Nephron progenitor cell (in vitro differentiated cells): ENCODE data around the gene SNAPC1.

Source experiments
- DNase-seq: peaks from one replicate; pipeline ENCODE4 v3.0.0; 2021
- H3K27ac Mint-ChIP-seq: 2 replicates; pipeline ENCODE4 v1.8.0; 2021; ENCODE audit warnings: mild to moderate bottlenecking, moderate library complexity, mixed read lengths
- H3K27me3 Mint-ChIP-seq: 2 replicates; pipeline ENCODE4 v1.8.0; 2021; ENCODE audit warnings: mild to moderate bottlenecking, low read depth, mixed read lengths; ENCODE audit not compliant: poor library complexity
- H3K36me3 Mint-ChIP-seq: 2 replicates; pipeline ENCODE4 v1.8.0; 2021; ENCODE audit warnings: low read depth, mixed read lengths
- H3K4me1 Mint-ChIP-seq: 2 replicates; pipeline ENCODE4 v1.8.0; 2021; ENCODE audit warnings: mixed read lengths
- H3K4me3 Mint-ChIP-seq: 2 replicates; pipeline ENCODE4 v1.8.0; 2021; ENCODE audit warnings: mild to moderate bottlenecking, moderate library complexity, mixed read lengths
- H3K9me3 Mint-ChIP-seq: 2 replicates; pipeline ENCODE4 v1.8.0; 2021; ENCODE audit warnings: mild to moderate bottlenecking, moderate library complexity, mixed read lengths
- TF ChIP-seq, protein P1 (sequence below): fragments of 200-600 bp; sonication (generic); IDR thresholded peaks from 2 replicates; pipeline ENCODE4 v1.5.0; 2021; ENCODE audit warnings: antibody characterized with exemption

The SNAPC1 gene

DNA sequence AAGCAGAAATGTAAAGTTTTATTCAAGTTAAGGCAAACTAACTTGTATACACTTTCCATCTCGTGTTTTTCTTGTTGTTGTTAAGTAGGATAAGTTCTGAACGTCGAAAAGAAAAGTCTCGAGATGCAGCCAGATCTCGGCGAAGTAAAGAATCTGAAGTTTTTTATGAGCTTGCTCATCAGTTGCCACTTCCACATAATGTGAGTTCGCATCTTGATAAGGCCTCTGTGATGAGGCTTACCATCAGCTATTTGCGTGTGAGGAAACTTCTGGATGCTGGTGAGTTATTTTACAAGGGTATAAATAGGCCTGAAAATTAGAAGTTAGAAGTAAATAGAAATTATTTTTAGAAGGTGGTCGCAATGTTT is 41.9 kb upstream of the SNAPC1 start:
- no peaks in the 10 kb centered on the region for H3K27me3 Mint-ChIP-seq
- no peak overlapping the region for H3K4me3 Mint-ChIP-seq
- H3K27ac Mint-ChIP-seq = no peak overlapping the region
- no peaks in the 10 kb centered on the region for H3K9me3 Mint-ChIP-seq
- DNase-seq = no peak
- H3K4me1 Mint-ChIP-seq = peaks cover 21% of the 10 kb centered on the region
- TF ChIP-seq, protein P1, sequence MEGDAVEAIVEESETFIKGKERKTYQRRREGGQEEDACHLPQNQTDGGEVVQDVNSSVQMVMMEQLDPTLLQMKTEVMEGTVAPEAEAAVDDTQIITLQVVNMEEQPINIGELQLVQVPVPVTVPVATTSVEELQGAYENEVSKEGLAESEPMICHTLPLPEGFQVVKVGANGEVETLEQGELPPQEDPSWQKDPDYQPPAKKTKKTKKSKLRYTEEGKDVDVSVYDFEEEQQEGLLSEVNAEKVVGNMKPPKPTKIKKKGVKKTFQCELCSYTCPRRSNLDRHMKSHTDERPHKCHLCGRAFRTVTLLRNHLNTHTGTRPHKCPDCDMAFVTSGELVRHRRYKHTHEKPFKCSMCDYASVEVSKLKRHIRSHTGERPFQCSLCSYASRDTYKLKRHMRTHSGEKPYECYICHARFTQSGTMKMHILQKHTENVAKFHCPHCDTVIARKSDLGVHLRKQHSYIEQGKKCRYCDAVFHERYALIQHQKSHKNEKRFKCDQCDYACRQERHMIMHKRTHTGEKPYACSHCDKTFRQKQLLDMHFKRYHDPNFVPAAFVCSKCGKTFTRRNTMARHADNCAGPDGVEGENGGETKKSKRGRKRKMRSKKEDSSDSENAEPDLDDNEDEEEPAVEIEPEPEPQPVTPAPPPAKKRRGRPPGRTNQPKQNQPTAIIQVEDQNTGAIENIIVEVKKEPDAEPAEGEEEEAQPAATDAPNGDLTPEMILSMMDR = no peak
- peaks cover 40% of the 10 kb centered on the region for H3K36me3 Mint-ChIP-seq

DNA sequence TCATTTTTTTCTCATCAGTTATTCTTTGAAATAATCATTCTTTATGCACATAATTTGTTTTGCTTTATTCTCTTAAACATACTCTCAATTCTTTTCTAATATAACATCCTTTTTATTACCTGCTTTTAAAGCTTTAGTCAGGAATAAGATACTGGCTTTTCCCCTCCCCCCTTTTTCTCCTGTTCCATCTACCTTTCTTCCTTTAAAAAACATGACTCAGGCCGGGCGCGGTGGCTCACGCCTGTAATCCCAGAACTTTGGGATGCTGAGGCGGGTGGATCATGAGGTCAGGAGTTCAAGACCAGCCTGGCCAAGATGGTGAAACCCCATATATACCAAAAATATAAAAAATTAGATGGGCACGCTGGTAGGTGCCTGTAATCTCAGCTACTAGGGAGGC is 41.5 kb upstream of the SNAPC1 start:
- peaks cover 40% of the 10 kb centered on the region for H3K36me3 Mint-ChIP-seq
- H3K9me3 Mint-ChIP-seq = no peaks in the 10 kb centered on the region
- DNase-seq = no peak
- TF ChIP-seq, protein P1 = no peak
- H3K27ac Mint-ChIP-seq = peak overlapping the region; percentile 78
- no peaks in the 10 kb centered on the region for H3K27me3 Mint-ChIP-seq
- H3K4me3 Mint-ChIP-seq = no peak overlapping the region
- peaks cover 21% of the 10 kb centered on the region for H3K4me1 Mint-ChIP-seq

DNA sequence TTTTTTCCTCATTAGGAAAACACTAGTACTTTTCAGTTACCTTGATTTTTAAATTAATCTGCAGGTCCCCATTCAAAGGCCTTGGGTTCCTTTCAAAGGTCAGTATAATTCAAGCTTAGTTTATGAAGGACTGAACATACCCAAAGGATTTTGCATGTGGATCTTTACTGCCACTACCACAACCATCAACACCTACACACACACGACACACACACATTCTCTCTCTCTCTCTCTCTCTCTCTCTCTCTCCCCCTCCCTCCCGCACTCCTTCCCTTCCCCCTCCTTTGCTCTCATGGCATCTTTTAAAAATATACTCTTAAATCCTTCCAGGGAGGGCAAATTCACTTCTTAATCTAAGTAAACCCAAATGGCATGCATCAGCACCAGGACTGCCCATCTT is 38.1 kb upstream of the SNAPC1 start:
- H3K36me3 Mint-ChIP-seq = peaks cover 66% of the 10 kb centered on the region
- H3K27ac Mint-ChIP-seq = no peak overlapping the region
- H3K27me3 Mint-ChIP-seq = no peaks in the 10 kb centered on the region
- H3K4me1 Mint-ChIP-seq = peaks cover 8% of the 10 kb centered on the region
- no peaks in the 10 kb centered on the region for H3K9me3 Mint-ChIP-seq
- no peak overlapping the region for H3K4me3 Mint-ChIP-seq
- DNase-seq = no peak
- TF ChIP-seq, protein P1 = no peak

DNA sequence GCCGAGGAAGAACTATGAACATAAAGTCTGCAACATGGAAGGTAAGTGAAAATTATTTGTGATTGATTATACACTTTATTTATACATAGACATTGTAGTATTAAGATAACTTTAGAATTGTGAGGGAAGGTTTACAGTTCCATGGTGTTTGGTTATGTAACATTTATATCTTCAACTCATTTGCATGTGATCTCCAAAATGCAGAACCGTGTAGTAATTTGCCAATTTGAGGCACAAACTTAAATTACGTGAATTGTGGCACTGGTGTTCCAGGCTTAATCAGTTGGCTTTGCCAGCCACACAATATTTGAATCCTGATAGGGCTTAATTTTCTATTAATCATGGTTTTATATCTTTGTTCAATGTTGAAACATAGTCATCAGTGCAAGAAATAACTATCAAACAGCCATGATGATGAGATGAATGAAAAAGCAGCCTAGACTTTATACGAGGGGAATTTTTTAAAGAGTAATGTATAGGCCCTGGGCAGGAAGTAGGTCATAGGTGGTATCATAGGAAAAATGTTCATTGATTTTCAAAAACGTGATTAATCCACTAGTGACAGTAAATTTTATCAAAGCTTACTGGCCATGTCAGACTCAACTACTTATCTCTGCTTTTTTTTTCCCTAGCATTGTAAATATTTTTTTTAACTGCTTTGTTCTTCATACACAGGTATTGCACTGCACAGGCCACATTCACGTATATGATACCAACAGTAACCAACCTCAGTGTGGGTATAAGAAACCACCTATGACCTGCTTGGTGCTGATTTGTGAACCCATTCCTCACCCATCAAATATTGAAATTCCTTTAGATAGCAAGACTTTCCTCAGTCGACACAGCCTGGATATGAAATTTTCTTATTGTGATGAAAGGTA is 35.2 kb upstream of the SNAPC1 start:
- H3K4me1 Mint-ChIP-seq = no peaks in the 10 kb centered on the region
- H3K36me3 Mint-ChIP-seq = peaks cover 60% of the 10 kb centered on the region
- TF ChIP-seq, protein P1 = no peak
- no peak overlapping the region for H3K27ac Mint-ChIP-seq
- H3K9me3 Mint-ChIP-seq = no peaks in the 10 kb centered on the region
- H3K27me3 Mint-ChIP-seq = no peaks in the 10 kb centered on the region
- H3K4me3 Mint-ChIP-seq = no peak overlapping the region
- no peak for DNase-seq

DNA sequence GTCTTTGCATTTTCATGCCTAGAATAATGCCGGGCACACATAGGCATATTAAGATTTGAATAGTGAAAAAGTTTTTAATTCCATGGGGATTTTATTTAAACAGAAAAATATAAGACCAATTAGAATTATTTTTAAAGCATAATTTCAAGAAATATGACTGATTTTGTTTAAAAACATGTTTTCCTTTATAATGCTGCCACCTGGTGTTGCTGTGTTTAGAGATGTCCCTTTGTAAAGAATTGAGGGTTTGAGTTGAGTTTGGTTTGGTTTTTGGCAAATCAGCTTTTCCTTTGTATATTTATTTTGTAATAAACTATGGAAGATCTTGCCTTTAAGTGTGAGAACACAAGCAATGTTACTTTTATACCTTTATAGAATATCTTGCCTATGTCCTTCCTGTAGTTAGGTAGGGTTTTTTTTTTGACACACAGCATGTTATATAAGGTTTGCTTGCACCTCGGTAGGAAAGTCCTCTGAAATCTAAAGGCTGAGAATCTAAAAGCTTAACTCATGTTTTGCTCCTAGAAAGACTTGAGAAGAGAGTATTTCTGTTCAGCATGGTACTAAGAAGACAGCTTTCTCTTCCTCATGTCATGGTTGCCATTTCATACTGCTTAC is 31.4 kb upstream of the SNAPC1 start:
- H3K27ac Mint-ChIP-seq = no peak overlapping the region
- no peaks in the 10 kb centered on the region for H3K9me3 Mint-ChIP-seq
- TF ChIP-seq, protein P1 = peak; percentile 23
- H3K27me3 Mint-ChIP-seq = no peaks in the 10 kb centered on the region
- peaks cover 73% of the 10 kb centered on the region for H3K36me3 Mint-ChIP-seq
- H3K4me3 Mint-ChIP-seq = no peak overlapping the region
- H3K4me1 Mint-ChIP-seq = no peaks in the 10 kb centered on the region
- DNase-seq = no peak
